Common myeloid progenitor, CD34-positive (primary cell): ENCODE data around the gene DRAXIN.

ENCODE experiments used
- CTCF ChIA-PET: fragments of 350-600 bp; sonication (Branson Sonifier 250); formaldehyde crosslinking; loops from one replicate; lab custom pipeline; 2021; ENCODE audit warnings: antibody characterized with exemption; lab: Charles Lee
- POLR2A ChIA-PET: fragments of 350-600 bp; sonication (Branson Sonifier 250); formaldehyde crosslinking; loops from one replicate; lab custom pipeline; 2021; ENCODE audit warnings: antibody characterized with exemption; lab: Charles Lee
- DNase-seq, 3 donors: peaks; one replicate each; pipeline versions ENCODE4 v3.0.0 to v3.0.0-alpha.2; 2013
- H3K27ac ChIP-seq, 2 experiments: 1 replicate in 1 of 2; 2 replicates in 1 of 2; pipeline ENCODE4 v1.7.0; 2013; ENCODE audit warnings: inconsistent platforms in 2 of 2, low read length in 2 of 2, mild to moderate bottlenecking in 2 of 2, low read depth in 1 of 2, moderate library complexity in 1 of 2; ENCODE audit not compliant: severe bottlenecking in 2 of 2, insufficient read depth in 1 of 2, poor library complexity in 1 of 2
- H3K27me3 ChIP-seq, 5 experiments: replicated peaks in 2 of 5; 1 replicate in 3 of 5; 2 replicates in 2 of 5; pipeline versions ENCODE4 v1.6.1 to v1.7.0; 2013; ENCODE audit warnings: low read length in 4 of 5, mild to moderate bottlenecking in 2 of 5, moderate library complexity in 2 of 5, inconsistent platforms in 1 of 5; ENCODE audit not compliant: insufficient read depth in 5 of 5, control insufficient read depth in 4 of 5
- H3K36me3 ChIP-seq, 4 experiments: 1 replicate in 2 of 4; 2 replicates in 2 of 4; pipeline versions ENCODE4 v1.6.1 to v1.7.0; 2013; ENCODE audit warnings: low read length in 3 of 4, control low read depth in 1 of 4, mild to moderate bottlenecking in 1 of 4; ENCODE audit not compliant: control insufficient read depth in 4 of 4, insufficient read depth in 4 of 4
- H3K4me1 ChIP-seq, 4 experiments: 1 replicate in 3 of 4; 2 replicates in 1 of 4; pipeline versions ENCODE4 v1.6.1 to v1.7.1; 2013; ENCODE audit warnings: low read length in 3 of 4, mild to moderate bottlenecking in 3 of 4, control low read depth in 1 of 4, inconsistent platforms in 1 of 4, moderate library complexity in 1 of 4; ENCODE audit not compliant: control insufficient read depth in 4 of 4, insufficient read depth in 4 of 4; ENCODE audit errors: control extremely low read depth in 1 of 4
- H3K4me3 ChIP-seq, 7 experiments: 1 replicate in 4 of 7; 2 replicates in 3 of 7; pipeline versions ENCODE4 v1.5.1 to v1.7.0; 2013; ENCODE audit warnings: mild to moderate bottlenecking in 7 of 7, low read length in 6 of 7, moderate library complexity in 6 of 7, inconsistent platforms in 2 of 7, low read depth in 2 of 7, control low read depth in 1 of 7; ENCODE audit not compliant: insufficient read depth in 4 of 7, control insufficient read depth in 1 of 7; ENCODE audit errors: extremely low read depth in 1 of 7
- H3K9me3 ChIP-seq, 5 experiments: 1 replicate in 4 of 5; 2 replicates in 1 of 5; pipeline versions ENCODE4 v1.6.1 to v1.7.1; 2013; ENCODE audit warnings: low read length in 4 of 5, mild to moderate bottlenecking in 2 of 5, inconsistent platforms in 1 of 5, low read depth in 1 of 5, moderate library complexity in 1 of 5; ENCODE audit not compliant: control insufficient read depth in 4 of 5, insufficient read depth in 2 of 5; ENCODE audit errors: control extremely low read depth in 1 of 5
- WGBS: methylation state at CpG from one replicate; pipeline ENCODE4 v1.1.5; 2013; ENCODE audit not compliant: insufficient coverage; 5-methylcytosine and 5-hydroxymethylcytosine counted together

Gene DRAXIN

DNA sequence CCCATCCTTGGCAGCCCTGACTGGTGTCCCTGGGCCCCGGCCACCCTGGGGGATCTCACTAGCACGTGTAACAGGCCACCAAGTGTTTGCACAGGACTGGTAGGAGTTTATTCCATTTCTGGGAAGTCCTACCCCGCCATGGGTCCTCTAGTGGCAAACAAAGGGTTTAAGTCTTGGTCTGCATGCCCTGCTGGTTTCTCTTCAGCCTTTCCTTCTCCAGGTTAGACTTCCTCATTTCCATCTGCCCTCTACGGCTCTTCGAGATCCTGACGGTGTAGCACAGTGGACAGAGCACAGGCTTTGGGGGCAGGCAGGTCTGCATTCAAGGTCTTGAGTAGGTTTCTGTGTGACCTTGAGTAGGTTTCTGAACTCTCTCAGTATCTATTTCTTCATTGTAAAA is 47.3 kb downstream of the DRAXIN start:
- POLR2A ChIA-PET = interaction anchor here (1.3 kb wide), 1 partner anchor 64 kb away, joined by 3 read pairs; no protein-coding TSS in a partner anchor
- CTCF ChIA-PET = interaction anchor here (2.5 kb wide), 1 partner anchor 11 kb away, joined by 13 read pairs; no protein-coding TSS in a partner anchor

DNA sequence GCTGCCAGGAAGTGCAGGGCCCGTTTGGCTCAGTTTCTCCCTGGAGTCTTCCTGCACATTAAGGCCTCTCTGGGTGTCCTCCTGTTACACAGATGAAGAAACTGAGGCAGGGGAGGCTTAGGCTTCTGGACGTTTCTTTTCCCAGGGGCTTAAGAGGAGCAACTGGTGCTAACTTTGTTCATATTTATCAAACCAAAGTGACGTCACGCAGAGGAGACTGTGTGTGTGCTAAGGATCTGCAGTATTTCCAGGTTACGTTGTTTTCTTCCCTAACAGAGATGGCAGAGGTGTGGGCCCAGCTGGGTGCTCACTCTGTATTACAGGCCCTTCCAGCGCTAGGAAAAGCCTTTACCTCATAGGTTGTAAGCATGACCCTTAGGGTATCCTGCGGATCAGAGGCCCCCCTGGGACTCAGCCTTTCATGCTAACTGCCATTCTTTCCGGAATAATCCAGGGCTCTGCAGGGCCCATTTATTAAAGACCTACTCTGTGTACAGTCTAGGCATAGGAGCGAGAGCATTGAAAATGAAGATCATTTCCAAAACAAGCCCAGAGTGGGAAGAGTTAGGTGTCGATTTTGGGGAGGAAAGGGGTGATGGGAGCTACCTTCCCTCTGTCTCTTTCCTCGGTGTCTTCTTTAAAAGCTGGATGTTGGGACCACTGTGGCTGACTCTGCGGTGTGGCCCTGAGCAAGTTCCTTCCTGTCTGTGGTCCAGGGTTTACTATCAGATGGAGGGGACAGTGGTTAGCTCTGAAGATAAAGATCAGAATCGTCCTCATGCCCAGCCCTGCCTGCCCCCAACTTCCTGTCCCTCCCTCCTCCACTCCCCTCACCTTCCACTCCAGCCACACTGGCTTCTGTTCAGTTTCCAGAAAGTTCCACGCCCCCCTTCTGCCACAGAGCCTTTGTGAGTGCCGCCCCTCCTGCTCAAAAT is 49.0 kb downstream of the DRAXIN start:
- no peaks in the 10 kb centered on the region for H3K27me3 ChIP-seq
- peak; percentile 69 to 85 (median 79) for DNase-seq
- no peaks in the 10 kb centered on the region for H3K9me3 ChIP-seq
- H3K4me1 ChIP-seq = peaks cover 18 to 75% (median 65%) of the 10 kb centered on the region in 4 experiments
- ChIA-PET CTCF (interaction anchor here (1.0 to 1.5 kb wide), 3 partner anchors 9 to 46 kb away, joined by 3 to 4 read pairs (median 3); no protein-coding TSS in a partner anchor), POLR2A (interaction anchor here (0.6 kb wide), 2 partner anchors 167 to 1232 kb away, joined by 3 read pairs; no protein-coding TSS in a partner anchor)
- 17% methylated on average over 11 of the region's 15 CpGs for WGBS
- no peak overlapping the region for H3K27ac ChIP-seq
- H3K36me3 ChIP-seq = peaks cover 0 to 3% (median under 1%) of the 10 kb centered on the region in 4 experiments
- peak overlapping the region in 3 of 7 experiments; percentile 21 to 57 (median 37) for H3K4me3 ChIP-seq

More for the DNA sequence above, 47.3 kb downstream of the DRAXIN start:
- Histone ChIP-seq H3K36me3 (no peaks in the 10 kb centered on the region), H3K4me3 (peak overlapping the region in 1 of 7 experiments; percentile 30), H3K9me3 (no peaks in the 10 kb centered on the region), H3K4me1 (peaks cover 18 to 76% (median 66%) of the 10 kb centered on the region in 4 experiments), H3K27ac (no peak overlapping the region), H3K27me3 (no peaks in the 10 kb centered on the region)
- DNase-seq = peak in 2 of 3 donors; percentile 34 to 39
- 67% methylated on average over 3 of the region's 6 CpGs for WGBS

DNA sequence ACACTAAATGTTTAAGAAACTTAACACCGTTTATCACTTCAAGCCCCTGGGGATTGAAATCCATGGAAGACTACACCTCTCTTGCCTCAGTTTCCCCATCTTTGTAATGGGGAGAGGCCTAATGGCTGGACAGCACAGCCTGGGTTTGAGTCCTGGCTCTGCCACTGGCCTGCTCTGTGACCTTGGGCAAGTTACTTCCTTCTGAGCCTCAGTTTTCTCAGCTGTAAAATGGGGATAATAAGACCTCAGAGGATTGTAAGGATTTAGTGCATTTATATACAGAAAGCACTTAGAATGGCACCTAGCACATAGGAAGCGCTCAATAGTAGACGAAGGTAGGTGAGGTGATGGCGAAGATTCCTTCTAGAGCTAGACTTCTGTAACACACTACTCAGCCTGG is 50.0 kb downstream of the DRAXIN start:
- H3K36me3 ChIP-seq = peaks cover 0 to 9% (median 6%) of the 10 kb centered on the region in 4 experiments
- WGBS = 100% methylated on average over 3 of the region's 4 CpGs
- DNase-seq = no peak
- H3K9me3 ChIP-seq = no peaks in the 10 kb centered on the region
- peaks cover 18 to 67% (median 56%) of the 10 kb centered on the region in 4 experiments for H3K4me1 ChIP-seq
- no peaks in the 10 kb centered on the region for H3K27me3 ChIP-seq
- ChIA-PET POLR2A (no interaction called here), CTCF (interaction anchor here (1.0 kb wide), 2 partner anchors 21 to 47 kb away, joined by 3 read pairs; no protein-coding TSS in a partner anchor)
- H3K27ac ChIP-seq = no peak overlapping the region
- H3K4me3 ChIP-seq = peak overlapping the region in 3 of 7 experiments; percentile 14 to 57 (median 37)

DNA sequence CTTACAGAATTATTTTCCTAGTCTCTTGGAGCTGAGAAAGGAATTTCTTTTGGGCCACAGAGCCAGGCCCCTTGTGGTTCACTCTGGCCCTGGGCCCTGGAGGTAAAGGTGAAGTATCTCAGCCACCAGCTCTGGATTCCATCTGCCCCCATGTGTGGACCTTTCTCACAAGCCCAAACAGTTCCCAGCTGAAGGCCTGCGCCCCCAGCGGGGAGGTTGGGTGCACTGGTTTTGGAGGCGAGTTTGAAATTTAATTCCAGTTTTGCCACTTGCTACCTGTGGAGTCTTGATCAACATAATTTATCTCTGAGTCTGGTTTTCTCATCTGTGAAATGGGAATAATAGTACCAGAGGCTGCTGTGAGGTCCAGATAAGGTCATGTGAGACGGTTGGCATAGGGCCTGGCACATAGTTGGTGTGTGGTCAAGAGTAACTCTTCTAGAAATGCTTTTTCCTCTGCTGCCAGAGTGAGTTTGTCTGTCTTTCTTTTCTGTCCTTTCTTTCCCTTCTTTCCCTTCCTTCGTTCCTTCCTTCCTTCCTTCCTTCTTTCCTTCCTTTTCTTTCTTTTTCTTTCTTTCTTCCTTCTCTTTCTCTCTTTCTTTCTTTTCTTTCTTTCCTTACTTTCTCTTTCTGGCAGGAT is 50.5 kb downstream of the DRAXIN start:
- Histone ChIP-seq H3K9me3 (no peaks in the 10 kb centered on the region), H3K27me3 (no peaks in the 10 kb centered on the region), H3K4me1 (peaks cover 16 to 62% (median 51%) of the 10 kb centered on the region in 4 experiments), H3K27ac (no peak overlapping the region), H3K36me3 (peaks cover 0 to 9% (median 6%) of the 10 kb centered on the region in 4 experiments), H3K4me3 (no peak overlapping the region)
- ChIA-PET CTCF (interaction anchor here (1.0 kb wide), 1 partner anchor 21 kb away, joined by 3 read pairs; no protein-coding TSS in a partner anchor), POLR2A (no interaction called here)
- DNase-seq = no peak
- 100% methylated on average over 1 of the region's 5 CpGs for WGBS

DNA sequence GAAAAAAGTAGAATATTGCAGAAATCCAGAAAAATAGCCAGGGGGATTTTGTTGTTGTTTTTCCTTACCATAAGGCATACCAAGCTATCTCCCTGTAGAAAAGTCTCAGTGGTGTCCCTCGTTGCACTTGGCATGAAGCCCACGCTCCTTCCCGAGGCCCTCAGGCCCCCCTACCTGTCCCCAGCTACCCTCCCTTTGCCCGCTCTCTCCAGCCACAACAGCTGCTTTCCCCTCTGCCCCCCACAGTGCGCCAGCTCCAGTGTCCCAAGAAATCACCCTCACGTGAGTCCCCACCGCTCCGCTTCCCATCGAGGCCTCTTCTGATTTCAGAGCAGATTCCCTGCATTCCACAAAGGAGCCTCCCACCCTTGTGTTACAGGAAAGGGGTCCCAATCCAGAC is 52.8 kb downstream of the DRAXIN start:
- Histone ChIP-seq H3K27ac (no peak overlapping the region), H3K27me3 (no peaks in the 10 kb centered on the region), H3K4me3 (no peak overlapping the region), H3K4me1 (peaks cover 9 to 42% (median 33%) of the 10 kb centered on the region in 4 experiments), H3K9me3 (no peaks in the 10 kb centered on the region), H3K36me3 (peaks cover 0 to 20% (median 15%) of the 10 kb centered on the region in 4 experiments)
- ChIA-PET POLR2A (no interaction called here), CTCF (interaction anchor here (0.7 to 1.5 kb wide), 4 partner anchors 10 to 94 kb away, joined by 3 read pairs; no protein-coding TSS in a partner anchor)
- DNase-seq = no peak
- WGBS = 93% methylated on average over 9 of the region's 9 CpGs

DNA sequence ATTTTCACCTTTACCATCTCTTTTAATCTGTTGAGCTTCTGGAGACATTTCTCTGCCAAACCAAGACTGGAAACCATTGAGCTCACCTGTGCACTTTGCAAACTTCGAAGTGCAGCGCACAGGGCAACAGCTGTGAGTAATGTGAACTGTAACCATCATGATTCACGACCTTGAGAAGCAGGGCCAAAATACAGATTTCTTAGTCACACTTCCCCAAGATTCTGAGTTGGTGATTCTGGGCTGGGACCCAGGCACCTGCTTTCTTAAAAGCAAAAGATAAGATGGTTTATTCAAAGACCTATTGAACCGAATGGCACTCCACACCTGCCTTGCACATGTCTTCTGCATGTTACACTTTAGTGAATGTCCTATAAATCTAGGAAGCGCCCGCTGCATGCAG is 54.6 kb downstream of the DRAXIN start:
- 97% methylated on average over 4 of the region's 6 CpGs for WGBS
- Histone ChIP-seq H3K9me3 (no peaks in the 10 kb centered on the region), H3K4me3 (no peak overlapping the region), H3K4me1 (peaks cover 6 to 24% (median 16%) of the 10 kb centered on the region in 4 experiments), H3K36me3 (peaks cover 2 to 34% (median 26%) of the 10 kb centered on the region in 4 experiments), H3K27me3 (no peaks in the 10 kb centered on the region), H3K27ac (no peak overlapping the region)
- no peak for DNase-seq
- ChIA-PET POLR2A (no interaction called here), CTCF (no interaction called here)
